Measurements from ENCODE around the gene ANK2. TPM values are rescaled to one million over a fixed set of nuclear protein-coding genes. Genes with fewer than 3 reads are reported as not detected.
"Not testable (repeated sequence)": the region's sequence is repeated elsewhere in the genome, so short reads cannot be mapped to it uniquely, and the experiment has no call there.

ANK2 gene
- total RNA-seq, 1 donor from 2014 or later, result 4.5 TPM

DNA sequence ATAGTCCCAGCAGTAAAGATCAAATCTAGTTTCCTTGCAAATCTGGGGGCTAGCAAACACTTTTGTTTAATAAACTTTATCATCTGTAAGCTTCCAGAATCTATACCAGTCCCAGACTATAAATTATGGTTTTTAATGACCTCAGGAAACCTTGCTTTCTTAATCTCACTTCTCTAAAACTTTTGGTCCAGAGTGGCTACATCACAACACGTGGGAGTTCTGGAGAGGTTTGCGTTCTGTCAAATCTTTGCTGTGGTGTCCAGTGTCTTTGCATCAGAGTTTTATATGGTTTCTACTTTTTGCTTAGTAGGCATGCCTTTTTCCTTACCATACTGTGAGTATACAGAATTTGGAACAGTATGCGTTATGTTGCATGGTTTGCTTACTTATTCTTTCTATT lies 193.9 kb downstream of the ANK2 start:
- Mint-ChIP-seq H3K36me3 (ENCODE audit: low read depth) (no peaks in the 10 kb centered on the region), H3K4me3 (no peak overlapping the region), H3K27ac (no peak overlapping the region), H3K4me1 (no peaks in the 10 kb centered on the region), H3K9me3 (peaks cover 2% of the 10 kb centered on the region), H3K27me3 (peaks cover 2% of the 10 kb centered on the region)
- no peak for ATAC-seq (ENCODE audit: low read depth)
- intact Hi-C loops (cut with micrococcal nuclease), result no loop called here
- TF ChIP-seq, protein P1, sequence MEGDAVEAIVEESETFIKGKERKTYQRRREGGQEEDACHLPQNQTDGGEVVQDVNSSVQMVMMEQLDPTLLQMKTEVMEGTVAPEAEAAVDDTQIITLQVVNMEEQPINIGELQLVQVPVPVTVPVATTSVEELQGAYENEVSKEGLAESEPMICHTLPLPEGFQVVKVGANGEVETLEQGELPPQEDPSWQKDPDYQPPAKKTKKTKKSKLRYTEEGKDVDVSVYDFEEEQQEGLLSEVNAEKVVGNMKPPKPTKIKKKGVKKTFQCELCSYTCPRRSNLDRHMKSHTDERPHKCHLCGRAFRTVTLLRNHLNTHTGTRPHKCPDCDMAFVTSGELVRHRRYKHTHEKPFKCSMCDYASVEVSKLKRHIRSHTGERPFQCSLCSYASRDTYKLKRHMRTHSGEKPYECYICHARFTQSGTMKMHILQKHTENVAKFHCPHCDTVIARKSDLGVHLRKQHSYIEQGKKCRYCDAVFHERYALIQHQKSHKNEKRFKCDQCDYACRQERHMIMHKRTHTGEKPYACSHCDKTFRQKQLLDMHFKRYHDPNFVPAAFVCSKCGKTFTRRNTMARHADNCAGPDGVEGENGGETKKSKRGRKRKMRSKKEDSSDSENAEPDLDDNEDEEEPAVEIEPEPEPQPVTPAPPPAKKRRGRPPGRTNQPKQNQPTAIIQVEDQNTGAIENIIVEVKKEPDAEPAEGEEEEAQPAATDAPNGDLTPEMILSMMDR (IDR thresholded peaks at IDR 0.05), result no peak
- ChIA-PET CTCF (no interaction called here), POLR2A (no interaction called here)
- no peak for DNase-seq

DNA sequence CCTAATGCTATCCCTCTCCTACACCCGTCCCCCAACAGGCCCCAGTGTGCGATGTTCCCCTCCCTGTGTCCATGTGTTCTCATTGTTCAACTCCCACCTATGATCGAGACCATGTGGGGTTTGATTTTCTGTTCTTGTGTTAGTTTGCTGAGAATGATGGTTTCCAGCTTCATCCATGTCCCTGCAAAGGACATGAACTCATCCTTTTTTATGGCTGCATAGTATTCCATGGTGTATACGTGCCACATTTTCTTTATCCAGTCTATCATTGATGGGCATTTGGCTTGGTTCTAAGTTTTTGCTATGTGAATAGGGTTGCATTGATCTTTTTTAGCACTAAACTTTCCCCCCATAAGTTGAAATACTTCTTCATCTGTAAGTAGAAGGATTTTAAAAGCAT lies 195.3 kb downstream of the ANK2 start:
- H3K27ac Mint-ChIP-seq; intact Hi-C loops (cut with micrococcal nuclease); DNase-seq; ATAC-seq (ENCODE audit: low read depth); CTCF ChIA-PET; H3K36me3 Mint-ChIP-seq (ENCODE audit: low read depth); H3K27me3 Mint-ChIP-seq; POLR2A ChIA-PET; H3K4me3 Mint-ChIP-seq; H3K9me3 Mint-ChIP-seq; H3K4me1 Mint-ChIP-seq: not testable (repeated sequence)

DNA sequence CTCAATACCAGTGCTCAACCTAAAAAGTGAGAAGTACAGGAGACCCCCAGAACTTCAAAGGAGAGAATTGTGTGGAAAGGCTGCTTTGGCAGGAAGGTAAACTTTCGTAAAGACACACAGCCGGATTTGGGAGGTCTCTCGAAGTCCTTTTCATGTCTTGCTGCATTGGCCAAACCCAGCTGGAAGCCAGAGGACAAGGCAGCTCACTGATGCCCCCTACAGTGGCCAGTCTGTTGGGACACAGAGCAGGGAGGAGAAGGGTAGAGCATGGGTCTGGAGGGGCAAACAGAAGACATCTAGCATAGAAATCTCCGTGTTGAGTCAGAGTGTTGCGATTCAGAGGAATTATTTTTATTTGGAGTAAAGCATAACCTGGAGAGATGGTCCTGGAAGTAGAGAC lies 198.9 kb downstream of the ANK2 start:
- peaks cover 2% of the 10 kb centered on the region for H3K9me3 Mint-ChIP-seq
- ATAC-seq (ENCODE audit: low read depth) (no peak), DNase-seq (no peak)
- TF ChIP-seq, protein P1 (IDR thresholded peaks at IDR 0.05), result no peak
- CTCF ChIA-PET, result no interaction called here
- H3K27ac Mint-ChIP-seq, result no peak overlapping the region
- POLR2A ChIA-PET, result no interaction called here
- no peaks in the 10 kb centered on the region for H3K4me1 Mint-ChIP-seq
- intact Hi-C loops (cut with micrococcal nuclease), result no loop called here
- H3K27me3 Mint-ChIP-seq, result peaks cover 2% of the 10 kb centered on the region
- H3K4me3 Mint-ChIP-seq, result no peak overlapping the region
- no peaks in the 10 kb centered on the region for H3K36me3 Mint-ChIP-seq (ENCODE audit: low read depth)

DNA sequence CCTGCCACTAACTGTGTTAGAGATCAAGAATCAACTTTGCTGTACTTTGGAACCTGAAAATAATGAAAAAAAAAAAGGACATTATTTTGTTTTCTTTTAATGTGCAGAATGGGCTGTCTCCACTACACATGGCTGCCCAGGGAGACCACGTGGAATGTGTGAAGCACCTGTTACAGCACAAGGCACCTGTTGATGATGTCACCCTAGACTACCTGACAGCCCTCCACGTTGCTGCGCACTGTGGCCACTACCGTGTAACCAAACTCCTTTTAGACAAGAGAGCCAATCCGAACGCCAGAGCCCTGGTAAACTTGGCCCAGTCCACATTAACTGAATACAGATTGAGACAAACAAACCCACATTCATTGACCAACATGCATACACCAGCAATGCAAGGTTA lies 206.2 kb downstream of the ANK2 start:
- Mint-ChIP-seq H3K4me1 (no peaks in the 10 kb centered on the region), H3K27ac (no peak overlapping the region), H3K27me3 (no peaks in the 10 kb centered on the region), H3K36me3 (ENCODE audit: low read depth) (no peaks in the 10 kb centered on the region), H3K9me3 (no peaks in the 10 kb centered on the region), H3K4me3 (no peak overlapping the region)
- POLR2A ChIA-PET, result no interaction called here
- ATAC-seq (ENCODE audit: low read depth) (no peak), DNase-seq (no peak)
- TF ChIP-seq, protein P1 (IDR thresholded peaks at IDR 0.05), result no peak
- intact Hi-C loops (cut with micrococcal nuclease), result no loop called here
- CTCF ChIA-PET, result no interaction called here

DNA sequence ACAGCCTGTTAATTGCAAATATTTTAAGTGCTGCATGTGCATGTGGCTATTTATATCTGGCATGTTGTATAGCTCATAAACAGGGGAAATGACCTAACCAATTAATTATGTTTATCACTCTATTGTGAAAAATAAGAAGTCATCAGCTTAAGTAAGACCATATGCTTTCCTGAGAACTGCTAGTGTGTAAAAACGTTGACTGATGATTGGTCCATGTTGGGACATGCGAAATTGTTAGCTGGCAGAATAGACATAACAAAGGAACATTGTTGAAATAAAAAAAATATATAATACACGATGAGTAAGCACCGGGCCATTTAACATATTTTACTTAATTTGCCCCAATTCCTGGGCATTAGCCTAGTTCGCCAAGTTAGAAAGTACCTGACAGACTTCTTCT lies 207.5 kb downstream of the ANK2 start:
- Mint-ChIP-seq H3K27me3 (no peaks in the 10 kb centered on the region), H3K27ac (no peak overlapping the region), H3K36me3 (ENCODE audit: low read depth) (no peaks in the 10 kb centered on the region), H3K4me1 (no peaks in the 10 kb centered on the region), H3K9me3 (no peaks in the 10 kb centered on the region), H3K4me3 (no peak overlapping the region)
- ChIA-PET CTCF (no interaction called here), POLR2A (no interaction called here)
- intact Hi-C loops (cut with micrococcal nuclease), result no loop called here
- no peak for ATAC-seq (ENCODE audit: low read depth)
- TF ChIP-seq, protein P1 (IDR thresholded peaks at IDR 0.05), result no peak
- DNase-seq, result no peak

DNA sequence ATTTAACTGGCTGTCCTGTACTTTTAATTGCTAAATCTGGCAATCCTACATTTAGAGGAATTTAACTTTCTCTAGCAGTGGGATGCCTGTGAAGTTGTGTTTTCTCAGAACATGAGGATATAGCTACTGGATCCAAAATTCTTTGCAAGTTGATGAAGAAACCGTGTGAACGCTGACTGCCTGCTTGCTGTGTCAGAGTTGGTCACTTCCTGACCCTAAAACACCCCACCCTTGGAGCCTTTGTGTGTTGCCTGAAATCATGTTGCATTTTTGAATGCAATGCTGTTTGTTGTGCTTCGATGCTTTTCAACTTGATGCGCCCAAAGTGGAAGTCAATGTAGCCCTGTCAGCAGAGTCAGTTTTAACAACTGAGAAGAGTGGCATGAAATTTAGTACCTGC lies 211.2 kb downstream of the ANK2 start:
- DNase-seq (no peak), ATAC-seq (ENCODE audit: low read depth) (no peak)
- Mint-ChIP-seq H3K4me3 (no peak overlapping the region), H3K4me1 (no peaks in the 10 kb centered on the region), H3K27me3 (no peaks in the 10 kb centered on the region), H3K9me3 (no peaks in the 10 kb centered on the region), H3K27ac (no peak overlapping the region), H3K36me3 (ENCODE audit: low read depth) (no peaks in the 10 kb centered on the region)
- intact Hi-C loops (cut with micrococcal nuclease), result no loop called here
- TF ChIP-seq, protein P1 (IDR thresholded peaks at IDR 0.05), result no peak
- ChIA-PET POLR2A (no interaction called here), CTCF (no interaction called here)
